GM13976 (cell line): ENCODE data around the gene THOC2.
"Not testable (repeated sequence)": the region's sequence is repeated elsewhere in the genome, so short reads cannot be mapped to it uniquely, and the experiment has no call there.

Experiments
- DNase-seq: peaks from one replicate; pipeline ENCODE4 v3.0.0; 2012; ENCODE audit warnings: low spot score
- in situ Hi-C: fragments of 300-500 bp; cut with MboI; formaldehyde crosslinking; loops from one replicate; pipeline ENCODE4 v1.12.0; 2022; ENCODE audit warnings: low sequenced_read_pairs, mixed read lengths, inconsistent platforms; ENCODE audit not compliant: unreplicated experiment
- TF ChIP-seq, protein P1 (sequence below): IDR thresholded peaks from 2 replicates; pipeline ENCODE4 v1.5.1; 2012; ENCODE audit warnings: borderline replicate concordance, mild to moderate bottlenecking; ENCODE audit not compliant: insufficient read depth; ENCODE audit errors: extremely low read depth, missing control alignments, control extremely low read depth

The THOC2 gene

DNA sequence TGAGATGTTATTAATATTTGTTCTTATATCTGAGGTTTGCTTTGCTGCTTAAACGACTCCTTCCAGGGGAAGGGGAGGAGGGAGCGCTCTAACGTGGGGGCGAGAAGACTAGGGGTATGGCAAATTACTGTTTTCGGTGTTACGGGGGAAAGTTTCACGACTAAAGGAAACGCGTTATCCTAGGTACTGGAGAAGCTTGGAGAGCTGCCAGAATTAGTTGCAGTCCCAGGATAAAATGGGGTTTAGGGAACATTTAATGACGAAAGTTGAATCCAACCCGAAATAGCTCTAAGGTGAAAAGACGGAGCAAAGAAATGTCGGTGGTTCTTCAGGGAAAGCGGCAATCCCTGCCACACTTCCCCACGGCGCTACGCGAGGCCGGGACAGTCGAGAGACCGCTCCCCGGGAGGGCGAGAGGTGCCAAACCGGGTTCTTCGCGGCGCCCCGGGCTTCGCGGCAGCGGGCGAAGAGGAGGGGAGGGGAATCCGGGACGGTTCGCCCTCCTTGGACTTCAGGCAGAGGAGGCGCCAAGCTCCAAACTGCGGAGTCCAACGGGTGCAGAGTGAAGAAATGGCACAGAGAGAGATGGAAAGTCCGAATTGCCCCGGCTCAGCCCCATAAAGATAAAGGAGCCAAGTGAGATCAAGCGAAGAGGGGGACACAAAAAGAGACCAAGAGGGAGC is 724 bp downstream of the THOC2 start:
- TF ChIP-seq, protein P1, sequence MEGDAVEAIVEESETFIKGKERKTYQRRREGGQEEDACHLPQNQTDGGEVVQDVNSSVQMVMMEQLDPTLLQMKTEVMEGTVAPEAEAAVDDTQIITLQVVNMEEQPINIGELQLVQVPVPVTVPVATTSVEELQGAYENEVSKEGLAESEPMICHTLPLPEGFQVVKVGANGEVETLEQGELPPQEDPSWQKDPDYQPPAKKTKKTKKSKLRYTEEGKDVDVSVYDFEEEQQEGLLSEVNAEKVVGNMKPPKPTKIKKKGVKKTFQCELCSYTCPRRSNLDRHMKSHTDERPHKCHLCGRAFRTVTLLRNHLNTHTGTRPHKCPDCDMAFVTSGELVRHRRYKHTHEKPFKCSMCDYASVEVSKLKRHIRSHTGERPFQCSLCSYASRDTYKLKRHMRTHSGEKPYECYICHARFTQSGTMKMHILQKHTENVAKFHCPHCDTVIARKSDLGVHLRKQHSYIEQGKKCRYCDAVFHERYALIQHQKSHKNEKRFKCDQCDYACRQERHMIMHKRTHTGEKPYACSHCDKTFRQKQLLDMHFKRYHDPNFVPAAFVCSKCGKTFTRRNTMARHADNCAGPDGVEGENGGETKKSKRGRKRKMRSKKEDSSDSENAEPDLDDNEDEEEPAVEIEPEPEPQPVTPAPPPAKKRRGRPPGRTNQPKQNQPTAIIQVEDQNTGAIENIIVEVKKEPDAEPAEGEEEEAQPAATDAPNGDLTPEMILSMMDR = no peak
- DNase-seq = no peak
- in situ Hi-C loops = no loop called here

DNA sequence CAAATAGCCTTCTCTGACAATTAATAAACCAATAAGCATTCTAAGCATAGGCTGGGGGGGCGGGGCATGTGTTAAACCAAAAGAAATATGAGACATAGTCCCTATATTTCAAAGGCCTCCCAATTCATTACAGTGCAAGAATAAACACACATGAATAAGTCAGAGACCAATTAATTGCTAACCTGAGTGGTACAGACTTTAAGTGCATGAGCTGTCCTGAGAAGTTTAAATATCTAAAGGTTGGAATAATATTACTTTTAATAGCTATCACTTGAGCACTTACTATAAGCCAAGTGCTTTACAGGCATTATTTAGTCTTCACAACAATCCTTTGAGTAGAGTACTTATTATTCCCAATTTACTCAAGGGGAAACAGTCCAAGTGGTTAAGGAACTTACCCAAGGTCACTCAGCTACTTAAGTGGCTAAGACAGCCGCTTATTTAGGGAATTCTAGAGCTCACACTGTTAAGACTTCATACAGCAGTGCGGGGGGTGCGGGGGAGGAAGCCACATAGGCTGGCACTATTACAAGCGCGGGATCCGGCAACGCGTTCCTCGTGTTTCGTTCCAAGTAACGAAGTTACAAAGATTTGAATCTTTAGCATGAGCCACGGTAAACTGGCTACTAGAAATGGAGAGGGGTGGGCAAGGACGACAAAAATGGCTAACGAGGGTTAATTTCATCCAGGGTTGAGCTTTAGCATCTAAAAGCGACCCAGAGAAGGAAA is 1.4 kb downstream of the THOC2 start:
- in situ Hi-C loops = no loop called here
- TF ChIP-seq, protein P1 = no peak
- DNase-seq = no peak

DNA sequence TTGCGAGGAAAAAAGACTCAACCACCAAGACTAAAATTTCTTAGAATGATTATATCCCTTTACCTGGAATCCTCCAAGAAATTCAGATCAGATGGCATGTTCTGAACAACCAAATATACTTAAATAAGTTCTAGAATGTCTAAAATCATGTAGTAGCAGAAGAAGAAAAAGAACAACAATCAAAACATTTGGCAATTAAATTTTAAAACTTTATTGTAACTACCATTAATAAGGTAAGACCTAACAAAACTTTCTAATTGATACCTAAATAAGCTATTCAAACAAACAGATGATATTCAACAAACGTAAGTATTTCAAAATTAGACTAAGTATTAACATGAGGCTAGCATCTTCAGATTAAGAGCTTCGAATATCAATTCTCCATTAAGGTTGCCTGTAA is 4.3 kb downstream of the THOC2 start:
- TF ChIP-seq, protein P1 = no peak
- no peak for DNase-seq
- in situ Hi-C loops = no loop called here

DNA sequence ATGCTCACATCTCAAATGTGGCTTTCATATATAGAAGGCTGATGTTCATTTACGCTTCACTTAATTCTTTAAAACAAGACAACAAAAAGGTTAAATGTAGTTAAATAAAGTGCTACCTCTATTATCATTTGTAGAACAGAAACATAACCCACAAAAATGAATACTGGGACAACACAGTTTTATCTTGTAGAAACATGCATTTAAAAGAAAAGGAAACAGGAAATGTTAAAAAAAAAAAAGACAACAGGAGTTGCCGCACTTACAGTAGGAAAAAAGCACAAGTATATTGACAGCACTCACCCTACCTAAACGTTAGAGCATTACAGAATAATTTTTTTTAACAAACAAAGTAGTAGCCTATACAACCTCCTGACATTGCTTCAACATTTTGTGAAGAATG is 4.8 kb downstream of the THOC2 start:
- DNase-seq = no peak
- in situ Hi-C loops = no loop called here
- TF ChIP-seq, protein P1 = no peak

DNA sequence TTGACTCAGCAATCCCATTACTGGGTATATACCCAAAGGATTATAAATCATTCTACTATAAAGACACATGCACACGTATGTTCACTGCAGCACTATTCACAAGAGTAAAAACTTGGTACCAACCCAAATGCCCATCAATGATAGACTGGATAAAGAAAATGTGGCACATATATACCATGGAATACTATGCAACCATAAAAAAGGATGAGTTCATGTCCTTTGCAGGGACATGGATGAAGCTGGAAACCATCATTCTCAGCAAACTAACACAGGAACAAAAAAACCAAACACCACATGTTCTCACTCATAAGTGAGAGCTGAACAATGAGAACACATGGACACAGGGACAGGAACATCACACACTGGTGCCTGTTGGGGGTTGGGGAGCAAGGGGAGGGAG is 10.7 kb downstream of the THOC2 start:
- in situ Hi-C loops, DNase-seq: not testable (repeated sequence)

DNA sequence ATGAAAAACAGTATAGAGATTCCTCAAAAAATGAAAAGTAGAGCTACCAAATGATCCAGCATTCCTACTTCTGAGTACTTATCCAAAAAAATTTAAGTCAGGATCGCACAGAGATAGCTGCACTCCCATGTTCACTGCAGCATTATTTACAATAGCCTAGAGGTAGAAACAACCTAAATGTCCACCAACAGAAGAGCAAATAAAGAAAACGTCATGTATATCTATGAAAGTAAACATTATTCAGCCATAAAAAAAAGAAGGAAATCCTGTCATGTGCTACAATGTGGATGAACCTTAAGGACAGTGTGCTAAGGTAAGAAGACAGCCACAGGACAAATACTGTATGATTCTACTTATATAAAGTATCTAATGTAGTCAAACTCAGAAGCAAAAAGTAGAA is 12.4 kb downstream of the THOC2 start:
- in situ Hi-C loops = no loop called here
- no peak for DNase-seq
- TF ChIP-seq, protein P1 = no peak

DNA sequence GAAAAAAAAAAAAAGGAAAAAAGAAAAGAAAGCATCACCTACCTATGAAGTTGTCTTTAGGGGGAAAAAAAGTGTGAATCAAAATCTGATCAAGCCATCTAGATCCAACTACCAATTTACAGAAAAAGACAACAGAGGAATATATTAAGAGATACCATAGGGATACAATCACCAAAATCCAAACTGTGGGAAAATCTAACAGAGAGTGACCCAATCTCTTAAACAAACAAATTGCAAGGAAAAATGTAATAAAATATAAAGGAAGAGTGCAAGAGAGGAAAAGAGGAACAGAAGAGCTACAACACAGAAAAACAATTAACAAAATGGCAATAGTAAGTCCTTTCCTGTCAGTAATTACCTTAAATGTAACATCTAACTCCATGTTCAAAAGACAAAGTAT is 19.0 kb downstream of the THOC2 start:
- no peak for DNase-seq
- TF ChIP-seq, protein P1 = no peak
- in situ Hi-C loops = no loop called here
